IPS DF 6.9 (cell line): Measurements from ENCODE around the gene MVD.
"Not testable (repeated sequence)": the region's sequence is repeated elsewhere in the genome, so short reads cannot be mapped to it uniquely, and the experiment has no call there.

Source experiments
- DNase-seq: peaks from one replicate; pipeline ENCODE4 v3.0.0-alpha.2; 2013; ENCODE audit warnings: low read depth, low spot score
- H3K27ac ChIP-seq: one replicate; pipeline ENCODE4 v1.5.1; 2013; ENCODE audit warnings: low read length, control low read depth
- H3K27me3 ChIP-seq: 2 replicates; pipeline ENCODE4 v1.6.1; 2013; ENCODE audit warnings: mild to moderate bottlenecking, low read length; ENCODE audit not compliant: control insufficient read depth, insufficient read depth
- H3K36me3 ChIP-seq: 2 replicates; pipeline ENCODE4 v1.6.1; 2013; ENCODE audit warnings: low read length; ENCODE audit not compliant: control insufficient read depth, insufficient read depth
- H3K4me1 ChIP-seq: 2 replicates; pipeline ENCODE4 v1.6.1; 2013; ENCODE audit warnings: low read length; ENCODE audit not compliant: control insufficient read depth, insufficient read depth
- H3K4me3 ChIP-seq: 2 replicates; pipeline ENCODE4 v1.5.1; 2013; ENCODE audit warnings: mild to moderate bottlenecking, low read length
- H3K9me3 ChIP-seq: 2 replicates; pipeline ENCODE4 v1.6.1; 2013; ENCODE audit warnings: low read length, inconsistent platforms; ENCODE audit not compliant: control insufficient read depth, insufficient read depth
- WGBS: extraction: QIAGEN DNeasy Blood & Tissue Kit; methylation state at CpG from one replicate; pipeline ENCODE4 v1.1.7; 2013; ENCODE audit warnings: mixed read lengths, missing lambda C conversion rate; ENCODE audit not compliant: insufficient read length, insufficient coverage; 5-methylcytosine and 5-hydroxymethylcytosine counted together

Gene MVD

DNA sequence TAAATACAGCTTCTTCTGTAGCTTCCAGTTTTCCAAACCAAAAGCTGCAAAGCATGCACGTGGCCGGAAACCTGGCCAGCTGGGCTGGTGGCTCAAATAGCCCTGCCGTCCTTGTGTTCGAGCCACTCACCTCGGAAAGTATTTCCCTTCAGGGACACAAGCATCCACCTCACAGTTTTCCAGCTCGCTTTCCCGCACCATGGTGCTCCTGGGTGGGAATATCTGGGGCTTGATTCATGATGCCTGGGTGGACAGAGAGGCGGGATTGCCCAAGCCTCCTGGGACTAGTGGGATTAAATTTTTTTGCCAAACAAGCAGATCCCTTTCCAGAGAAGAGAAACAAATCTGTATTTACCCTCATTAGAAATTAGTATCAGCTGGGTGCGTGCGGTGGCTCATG is 7.1 kb upstream of the MVD start:
- no peak for DNase-seq
- H3K27me3 ChIP-seq = no peaks in the 10 kb centered on the region
- no peaks in the 10 kb centered on the region for H3K4me1 ChIP-seq
- no peak overlapping the region for H3K4me3 ChIP-seq
- no peak overlapping the region for H3K27ac ChIP-seq
- WGBS = no CpG with 5 or more reads among the region's 10 CpGs
- H3K9me3 ChIP-seq = no peaks in the 10 kb centered on the region
- no peaks in the 10 kb centered on the region for H3K36me3 ChIP-seq

GRCh38 chr16:88669493-88669892 is 6.6 kb upstream of the MVD start:
- not testable (repeated sequence) for H3K4me3 ChIP-seq, H3K4me1 ChIP-seq, H3K9me3 ChIP-seq, H3K27ac ChIP-seq, DNase-seq, H3K36me3 ChIP-seq, H3K27me3 ChIP-seq
- no CpG with 5 or more reads among the region's 8 CpGs for WGBS

- no peak overlapping the region for H3K27ac ChIP-seq
- H3K9me3 ChIP-seq = no peaks in the 10 kb centered on the region
- no CpG with 5 or more reads among the region's 5 CpGs for WGBS
- H3K27me3 ChIP-seq = no peaks in the 10 kb centered on the region
- H3K36me3 ChIP-seq = no peaks in the 10 kb centered on the region
- no peak overlapping the region; the same call in 1 of the 2 replicates for H3K4me3 ChIP-seq
- DNase-seq = no peak
- no peaks in the 10 kb centered on the region for H3K4me1 ChIP-seq
Observed at GRCh38 chr16:88667461-88667860, 4.6 kb upstream of the MVD start.

DNA sequence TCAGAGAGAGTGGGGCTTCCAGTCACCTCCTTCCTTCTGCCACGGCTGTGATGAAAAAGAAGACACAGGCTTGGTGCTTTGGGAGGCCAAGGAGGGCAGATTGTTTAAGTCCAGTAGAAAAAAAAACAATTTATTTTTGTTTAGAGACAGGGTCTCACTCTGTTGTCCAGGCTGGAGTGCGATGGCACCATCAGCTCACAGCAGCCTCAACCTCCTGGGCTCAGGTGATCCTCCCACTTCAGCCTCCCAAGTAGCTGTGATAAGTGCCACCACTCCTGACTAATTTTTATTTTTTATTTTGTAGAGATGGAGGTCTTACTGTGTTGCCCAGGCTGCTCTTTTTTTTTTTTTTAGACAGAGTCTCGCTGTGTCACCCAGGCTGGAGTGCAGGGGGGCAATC is 2.7 kb upstream of the MVD start:
- no CpG with 5 or more reads among the region's 3 CpGs for WGBS
- H3K4me1 ChIP-seq = no peaks in the 10 kb centered on the region
- no peak overlapping the region for H3K4me3 ChIP-seq
- H3K9me3 ChIP-seq = no peaks in the 10 kb centered on the region
- H3K27ac ChIP-seq = no peak overlapping the region
- no peaks in the 10 kb centered on the region for H3K27me3 ChIP-seq
- H3K36me3 ChIP-seq = no peaks in the 10 kb centered on the region
- DNase-seq = no peak

DNA sequence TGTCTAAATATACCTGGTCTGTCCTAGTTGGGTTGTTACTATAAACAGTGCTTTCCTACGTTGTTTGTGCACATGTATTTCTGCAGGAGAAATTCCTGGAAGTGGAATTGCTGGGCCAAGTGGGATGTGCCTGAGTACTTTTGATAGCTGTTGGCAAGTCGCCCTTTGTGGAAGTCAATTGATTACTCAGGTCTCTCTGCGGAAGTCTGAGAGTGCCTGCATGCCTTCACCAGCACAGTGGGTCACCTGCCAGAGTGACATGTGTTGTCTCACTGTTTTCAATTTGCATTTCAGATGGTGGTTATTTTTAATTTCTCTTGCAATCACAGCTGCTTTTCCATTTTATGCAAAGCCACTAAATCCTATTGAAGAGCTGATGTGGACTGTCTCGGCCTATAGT is 2.3 kb upstream of the MVD start:
- Histone ChIP-seq H3K9me3 (no peaks in the 10 kb centered on the region), H3K36me3 (no peaks in the 10 kb centered on the region), H3K4me3 (no peak overlapping the region), H3K4me1 (no peaks in the 10 kb centered on the region), H3K27ac (no peak overlapping the region), H3K27me3 (no peaks in the 10 kb centered on the region)
- no peak for DNase-seq
- no CpG with 5 or more reads among the region's 4 CpGs for WGBS

DNA sequence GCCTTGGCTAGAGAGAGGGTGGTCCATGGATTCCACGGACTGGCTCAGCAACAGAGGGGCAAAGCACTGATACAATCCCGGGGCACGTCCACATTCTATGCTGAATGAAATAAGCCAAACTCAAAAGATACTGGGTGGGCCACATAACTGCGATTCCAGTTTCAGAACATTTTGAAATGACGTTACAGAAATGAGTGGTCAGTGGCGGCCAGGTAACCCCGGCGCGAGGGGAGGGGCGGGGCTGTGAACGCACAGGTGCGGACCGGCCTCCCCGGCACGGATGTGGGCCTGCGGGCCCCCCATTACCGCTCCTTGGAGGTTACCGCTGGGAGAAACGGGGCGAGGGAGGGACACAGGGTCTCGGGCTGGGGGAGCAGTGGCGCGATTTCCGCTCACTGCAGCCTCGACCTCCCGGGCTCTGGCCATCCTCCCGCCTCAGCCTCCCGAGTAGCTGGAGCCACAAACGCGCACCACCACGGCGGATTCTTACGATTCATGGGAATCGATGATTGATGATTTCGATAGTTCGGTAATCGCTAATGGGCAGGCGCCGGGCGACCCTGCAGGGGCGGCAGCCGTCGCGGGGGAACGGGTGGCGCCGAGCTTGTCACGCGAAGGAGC is 559 bp downstream of the MVD start:
- Histone ChIP-seq H3K27me3 (no peaks in the 10 kb centered on the region), H3K4me3 (peak overlapping the region; percentile 91), H3K9me3 (no peaks in the 10 kb centered on the region), H3K27ac (no peak overlapping the region), H3K4me1 (no peaks in the 10 kb centered on the region), H3K36me3 (peaks cover 10% of the 10 kb centered on the region; the same call in 1 of the 2 replicates)
- WGBS = no CpG with 5 or more reads among the region's 49 CpGs
- no peak for DNase-seq

DNA sequence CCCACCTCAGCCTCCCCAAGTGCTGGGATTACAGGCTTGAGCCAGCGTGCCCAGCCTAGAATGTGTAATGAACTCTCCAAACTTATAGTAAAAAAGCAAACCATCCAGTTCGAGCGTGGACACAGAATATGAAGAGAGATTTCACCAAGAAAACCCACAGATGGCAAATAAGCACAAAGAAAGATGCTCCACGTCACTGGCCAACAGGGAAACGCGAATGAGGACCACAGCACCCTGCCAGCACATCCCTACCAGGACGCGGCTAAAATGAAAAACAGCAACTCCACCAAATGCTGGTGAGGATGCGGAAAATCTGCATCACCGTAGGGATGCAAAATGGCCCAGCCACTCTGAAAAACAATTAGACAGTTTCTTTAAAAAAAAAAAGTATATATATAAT is 1.4 kb downstream of the MVD start:
- H3K27ac ChIP-seq = no peak overlapping the region
- no peak for DNase-seq
- WGBS = no CpG with 5 or more reads among the region's 10 CpGs
- peaks cover 13% of the 10 kb centered on the region for H3K36me3 ChIP-seq
- H3K27me3 ChIP-seq = no peaks in the 10 kb centered on the region
- H3K4me3 ChIP-seq = no peak overlapping the region
- no peaks in the 10 kb centered on the region for H3K4me1 ChIP-seq
- H3K9me3 ChIP-seq = no peaks in the 10 kb centered on the region

- no CpG with 5 or more reads among the region's 25 CpGs for WGBS
- Histone ChIP-seq H3K4me1 (no peaks in the 10 kb centered on the region), H3K9me3 (no peaks in the 10 kb centered on the region), H3K27ac (no peak overlapping the region), H3K27me3 (no peaks in the 10 kb centered on the region), H3K36me3 (peaks cover 34% of the 10 kb centered on the region), H3K4me3 (no peak overlapping the region)
- DNase-seq = no peak
Observed at GRCh38 chr16:88659160-88659559, 3.7 kb downstream of the MVD start.

DNA sequence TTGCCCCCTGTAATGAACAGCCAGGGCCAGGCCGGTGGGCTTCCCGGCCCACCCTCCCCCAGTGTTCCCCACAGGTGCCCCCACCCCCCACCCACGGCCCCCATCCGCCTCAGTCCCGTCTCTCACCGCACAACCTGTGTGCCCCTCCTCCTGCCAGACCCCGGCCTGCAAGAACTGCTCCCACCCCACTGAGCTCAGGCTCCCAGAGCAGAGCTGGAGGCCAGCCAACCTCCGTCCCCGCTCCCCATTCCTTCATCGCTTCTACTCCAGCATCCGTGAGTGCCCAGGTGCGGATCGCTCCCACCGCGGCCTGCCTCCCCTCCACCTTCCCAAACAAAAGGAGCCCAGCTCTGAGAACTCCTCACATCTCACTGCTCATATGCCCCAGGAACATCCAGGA is 4.2 kb downstream of the MVD start:
- WGBS = no CpG with 5 or more reads among the region's 15 CpGs
- Histone ChIP-seq H3K27ac (no peak overlapping the region), H3K27me3 (no peaks in the 10 kb centered on the region), H3K4me1 (no peaks in the 10 kb centered on the region), H3K36me3 (peaks cover 34% of the 10 kb centered on the region), H3K4me3 (no peak overlapping the region), H3K9me3 (no peaks in the 10 kb centered on the region)
- no peak for DNase-seq

GRCh38 chr16:88657371-88657770 is 5.5 kb downstream of the MVD start:
- Histone ChIP-seq H3K4me3 (no peak overlapping the region), H3K27me3 (no peaks in the 10 kb centered on the region), H3K27ac (no peak overlapping the region), H3K9me3 (no peaks in the 10 kb centered on the region), H3K36me3 (peaks cover 40% of the 10 kb centered on the region), H3K4me1 (no peaks in the 10 kb centered on the region)
- no CpG with 5 or more reads among the region's 19 CpGs for WGBS
- no peak for DNase-seq

GRCh38 chr16:88656291-88656980 is 6.5 kb downstream of the MVD start:
- Histone ChIP-seq H3K4me1 (peaks cover under 1% of the 10 kb centered on the region), H3K27me3 (no peaks in the 10 kb centered on the region), H3K9me3 (no peaks in the 10 kb centered on the region), H3K27ac (no peak overlapping the region), H3K4me3 (no peak overlapping the region; the same call in 1 of the 2 replicates), H3K36me3 (peaks cover 40% of the 10 kb centered on the region)
- no CpG with 5 or more reads among the region's 25 CpGs for WGBS
- no peak for DNase-seq
